ENCODE data around the gene GMEB2.
"Not testable (repeated sequence)": the region's sequence is repeated elsewhere in the genome, so short reads cannot be mapped to it uniquely, and the experiment has no call there.

Gene GMEB2

DNA sequence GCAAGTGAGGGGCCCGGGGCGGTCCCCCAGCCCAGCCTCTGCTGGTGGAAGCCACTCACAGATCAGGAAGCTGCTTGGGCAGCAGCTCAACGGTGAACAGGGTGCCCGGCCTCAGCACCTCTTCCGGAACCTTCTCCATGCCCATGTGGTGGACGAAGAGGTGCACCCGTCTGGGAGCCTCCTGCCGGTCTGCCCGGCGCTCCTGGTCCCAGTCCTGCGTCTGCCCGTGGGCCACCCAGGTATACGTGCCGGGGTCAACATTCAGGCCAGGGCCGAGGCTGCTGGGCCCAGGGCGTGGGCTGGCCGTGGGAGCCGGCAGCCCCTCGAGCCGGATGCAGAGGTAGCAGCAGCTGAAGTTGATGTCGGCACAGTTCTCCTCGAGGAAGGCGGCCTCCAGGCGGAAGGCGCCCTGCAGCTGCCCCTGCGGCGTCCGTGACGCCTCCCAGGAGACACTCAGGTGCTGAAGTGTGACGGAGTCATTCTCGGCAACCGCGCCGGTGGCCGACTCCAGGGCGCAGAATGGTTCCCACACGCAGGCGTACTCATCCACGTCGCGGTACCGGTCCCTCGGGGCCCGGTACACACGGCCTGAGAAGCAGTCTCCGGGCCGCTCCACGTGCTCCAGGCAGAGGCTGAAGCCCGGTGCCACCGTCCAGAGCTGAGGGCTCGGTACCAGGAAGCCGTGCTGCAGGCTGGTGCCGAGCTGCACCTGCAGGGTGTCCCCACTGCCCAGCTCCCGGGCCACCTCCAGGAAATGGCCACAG lies 64.3 kb downstream of the GMEB2 start:
- no peak for DNase-seq (ENCODE audit: low read depth)
- no peak overlapping the region for H3K4me3 ChIP-seq (replicated peaks; ENCODE audit: low read depth, low read length)
- TF ChIP-seq, protein P1, sequence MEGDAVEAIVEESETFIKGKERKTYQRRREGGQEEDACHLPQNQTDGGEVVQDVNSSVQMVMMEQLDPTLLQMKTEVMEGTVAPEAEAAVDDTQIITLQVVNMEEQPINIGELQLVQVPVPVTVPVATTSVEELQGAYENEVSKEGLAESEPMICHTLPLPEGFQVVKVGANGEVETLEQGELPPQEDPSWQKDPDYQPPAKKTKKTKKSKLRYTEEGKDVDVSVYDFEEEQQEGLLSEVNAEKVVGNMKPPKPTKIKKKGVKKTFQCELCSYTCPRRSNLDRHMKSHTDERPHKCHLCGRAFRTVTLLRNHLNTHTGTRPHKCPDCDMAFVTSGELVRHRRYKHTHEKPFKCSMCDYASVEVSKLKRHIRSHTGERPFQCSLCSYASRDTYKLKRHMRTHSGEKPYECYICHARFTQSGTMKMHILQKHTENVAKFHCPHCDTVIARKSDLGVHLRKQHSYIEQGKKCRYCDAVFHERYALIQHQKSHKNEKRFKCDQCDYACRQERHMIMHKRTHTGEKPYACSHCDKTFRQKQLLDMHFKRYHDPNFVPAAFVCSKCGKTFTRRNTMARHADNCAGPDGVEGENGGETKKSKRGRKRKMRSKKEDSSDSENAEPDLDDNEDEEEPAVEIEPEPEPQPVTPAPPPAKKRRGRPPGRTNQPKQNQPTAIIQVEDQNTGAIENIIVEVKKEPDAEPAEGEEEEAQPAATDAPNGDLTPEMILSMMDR (IDR thresholded peaks at IDR 0.05; ENCODE audit: low read length, missing control alignments), result no peak

DNA sequence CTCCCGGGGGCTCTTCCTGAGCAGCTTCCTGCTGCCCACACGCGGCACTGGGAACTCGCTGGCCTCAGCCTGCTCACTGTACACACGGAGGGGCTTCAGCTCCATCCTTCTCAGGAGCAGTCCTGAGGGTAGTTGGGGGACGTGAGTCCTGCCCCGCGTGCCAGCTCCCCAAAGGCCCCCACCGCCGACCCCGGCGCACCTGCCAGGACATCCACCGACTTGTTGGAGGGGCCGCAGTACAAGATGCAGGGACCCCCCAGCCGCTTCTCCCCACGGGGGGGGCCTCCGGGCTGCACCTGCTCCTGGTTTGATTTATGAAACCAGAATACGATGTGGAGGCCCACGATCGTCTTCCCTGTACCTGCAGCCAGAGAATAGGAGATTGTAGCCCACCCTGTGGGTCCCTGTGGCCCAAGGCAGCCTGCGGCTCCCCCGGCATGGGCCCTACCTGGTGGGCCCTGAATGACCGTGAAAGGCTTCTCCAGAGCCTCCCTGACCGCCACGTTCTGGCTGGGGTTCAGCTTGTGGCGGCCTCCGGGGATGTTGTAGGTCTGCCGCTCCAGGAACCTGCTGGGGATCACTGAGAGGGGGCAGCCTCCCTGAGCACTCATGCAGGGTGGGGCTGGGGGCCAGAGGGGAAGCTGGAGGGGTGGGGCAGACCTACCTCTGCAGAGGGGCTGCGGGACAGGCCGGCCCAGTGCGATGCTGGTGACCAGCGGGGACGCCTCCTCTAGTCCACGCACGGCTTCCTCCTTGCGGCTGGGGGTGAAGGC lies 65.1 kb downstream of the GMEB2 start:
- H3K4me3 ChIP-seq (replicated peaks; ENCODE audit: low read depth, low read length), result no peak overlapping the region
- no peak for DNase-seq (ENCODE audit: low read depth)
- TF ChIP-seq, protein P1 (IDR thresholded peaks at IDR 0.05; ENCODE audit: low read length, missing control alignments), result no peak

DNA sequence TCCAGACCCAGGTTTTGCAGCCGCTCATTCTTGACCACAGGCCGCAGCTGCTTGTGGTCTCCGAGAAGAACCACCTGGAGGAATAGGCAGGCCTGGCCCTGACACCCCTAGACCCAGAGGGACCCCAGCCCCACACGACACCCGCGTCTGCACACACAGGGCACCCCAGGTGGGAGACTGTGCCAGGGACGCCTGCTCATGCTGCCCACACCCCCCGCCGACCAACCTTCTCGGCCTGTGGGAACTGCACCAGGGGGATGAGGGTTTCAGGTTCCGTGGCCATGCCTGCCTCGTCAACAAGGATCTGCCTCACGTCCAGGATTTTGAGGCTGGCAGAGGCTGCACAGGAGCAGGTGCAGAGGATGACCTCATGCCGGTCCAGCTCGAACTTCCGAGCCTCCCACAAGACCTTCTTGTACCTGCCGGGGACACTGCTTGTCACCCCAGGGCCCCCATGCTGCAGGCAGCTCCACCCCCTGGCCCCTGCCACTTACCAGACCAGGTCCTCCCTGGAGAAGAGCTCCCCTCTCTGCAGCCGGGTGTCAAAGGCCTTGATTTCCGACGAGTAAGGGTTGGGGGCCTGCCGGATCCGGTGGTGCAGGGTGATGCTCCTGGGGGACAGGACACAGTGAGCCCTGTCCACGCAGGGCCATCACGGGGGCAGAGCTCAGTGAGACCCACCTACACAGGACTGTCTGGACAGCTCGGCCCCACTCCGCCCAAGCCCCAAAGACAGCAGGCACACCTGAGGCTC lies 65.9 kb downstream of the GMEB2 start:
- no peak for DNase-seq (ENCODE audit: low read depth)

DNA sequence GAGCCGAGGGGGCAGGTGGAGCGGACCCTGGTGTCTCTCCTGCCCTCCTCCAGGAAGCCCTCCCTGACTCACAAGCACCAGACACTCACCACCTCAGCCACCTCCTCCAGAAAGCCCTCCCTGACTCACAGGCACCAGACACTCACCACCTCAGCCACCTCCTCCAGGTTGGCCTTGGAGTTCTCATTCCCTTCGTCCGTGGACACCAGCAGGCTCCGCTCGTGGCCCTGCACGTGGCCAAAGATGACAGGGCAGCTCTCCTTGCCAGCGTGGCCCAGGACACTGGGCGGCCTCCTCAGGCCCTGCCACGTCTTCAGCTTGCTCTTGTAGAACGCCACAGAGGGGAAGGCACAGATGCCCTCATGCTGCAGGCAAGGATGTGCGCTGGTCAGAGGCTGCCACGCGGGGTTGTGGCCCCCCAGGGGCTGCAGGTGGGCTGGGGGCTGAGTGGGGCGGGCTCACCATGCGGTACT lies 66.5 kb downstream of the GMEB2 start:
- TF ChIP-seq, protein P1 (IDR thresholded peaks at IDR 0.05; ENCODE audit: low read length, missing control alignments), result no peak
- no peak overlapping the region for H3K4me3 ChIP-seq (replicated peaks; ENCODE audit: low read depth, low read length)
- DNase-seq (ENCODE audit: low read depth), result no peak

More for the DNA sequence above, 65.9 kb downstream of the GMEB2 start:
- TF ChIP-seq, protein P1 (IDR thresholded peaks at IDR 0.05; ENCODE audit: low read length, missing control alignments), result no peak
- H3K4me3 ChIP-seq (replicated peaks; ENCODE audit: low read depth, low read length), result no peak overlapping the region

DNA sequence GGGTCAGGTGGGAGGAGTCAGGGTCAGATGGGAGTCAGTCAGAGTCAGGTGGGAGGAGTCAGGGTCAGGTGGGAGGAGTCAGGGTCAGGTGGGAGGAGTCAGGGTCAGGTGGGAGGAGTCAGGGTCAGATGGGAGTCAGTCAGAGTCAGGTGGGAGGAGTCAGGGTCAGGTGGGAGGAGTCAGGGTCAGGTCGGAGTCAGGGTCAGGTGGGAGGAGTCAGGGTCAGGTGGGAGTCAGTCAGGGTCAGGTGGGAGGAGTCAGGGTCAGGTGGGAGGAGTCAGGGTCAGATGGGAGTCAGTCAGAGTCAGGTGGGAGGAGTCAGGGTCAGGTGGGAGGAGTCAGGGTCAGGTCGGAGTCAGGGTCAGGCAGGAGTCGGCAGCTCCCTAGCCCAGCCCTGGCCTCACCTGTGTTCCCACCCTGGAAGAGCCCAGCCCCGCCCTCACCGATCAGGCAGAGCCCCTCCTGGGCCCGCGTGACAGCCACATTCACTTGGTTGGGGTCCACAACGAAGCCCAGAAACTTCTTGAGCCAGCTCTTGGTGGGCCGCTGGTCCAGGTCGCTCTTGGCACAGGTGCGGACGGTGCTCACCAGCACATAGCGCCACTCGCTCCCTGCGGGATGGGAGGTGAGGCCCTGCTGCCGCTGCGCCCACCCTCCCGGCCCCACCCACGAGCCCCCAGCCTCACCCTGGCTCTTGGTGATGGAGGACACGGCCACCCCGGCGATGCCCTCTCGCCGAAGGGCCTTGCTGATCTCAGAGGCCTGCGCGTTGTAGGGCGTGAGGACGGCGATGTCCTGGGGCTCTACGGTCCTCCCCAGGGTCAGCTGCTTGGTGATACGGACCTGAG lies 67.2 kb downstream of the GMEB2 start:
- not testable (repeated sequence) for H3K4me3 ChIP-seq (replicated peaks; ENCODE audit: low read depth, low read length); DNase-seq (ENCODE audit: low read depth)

DNA sequence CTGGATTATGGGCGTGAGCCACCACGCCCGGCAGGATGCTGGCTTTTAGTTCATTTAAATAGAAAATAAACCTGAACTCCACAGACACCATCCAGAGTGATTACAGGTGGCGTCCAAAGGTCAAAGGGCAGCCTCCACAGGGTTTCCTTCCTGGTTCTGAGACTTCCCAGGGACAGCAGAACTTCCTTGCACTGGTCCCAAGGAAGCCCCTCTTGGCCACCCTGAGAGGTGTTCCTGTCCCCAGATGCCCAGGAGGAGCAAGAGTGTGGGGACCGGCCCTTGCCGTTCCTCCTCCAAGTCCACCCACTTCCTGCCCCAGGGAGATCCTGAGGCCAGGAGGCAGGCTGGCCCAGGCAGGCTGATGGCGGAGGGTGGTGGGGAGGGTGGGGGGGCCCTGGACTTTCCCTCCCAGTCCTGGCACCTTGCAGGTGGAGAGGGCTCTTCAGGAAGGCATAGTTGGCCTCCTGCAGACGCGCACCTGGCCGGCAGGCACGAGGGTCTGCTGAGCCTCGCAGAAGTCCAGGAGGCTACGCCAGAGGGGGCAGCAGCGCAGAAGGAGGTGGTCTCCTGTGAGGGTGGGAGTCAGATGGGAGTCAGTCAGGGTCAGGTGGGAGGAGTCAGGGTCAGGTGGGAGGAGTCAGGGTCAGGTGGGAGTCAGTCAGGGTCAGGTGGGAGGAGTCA lies 68.0 kb downstream of the GMEB2 start:
- no peak for DNase-seq (ENCODE audit: low read depth)
- H3K4me3 ChIP-seq (replicated peaks; ENCODE audit: low read depth, low read length), result no peak overlapping the region
- TF ChIP-seq, protein P1 (IDR thresholded peaks at IDR 0.05; ENCODE audit: low read length, missing control alignments), result no peak

Data from fibroblast of pulmonary artery (primary cell).